Measurements from ENCODE around the gene FNBP1.

FNBP1 gene

DNA sequence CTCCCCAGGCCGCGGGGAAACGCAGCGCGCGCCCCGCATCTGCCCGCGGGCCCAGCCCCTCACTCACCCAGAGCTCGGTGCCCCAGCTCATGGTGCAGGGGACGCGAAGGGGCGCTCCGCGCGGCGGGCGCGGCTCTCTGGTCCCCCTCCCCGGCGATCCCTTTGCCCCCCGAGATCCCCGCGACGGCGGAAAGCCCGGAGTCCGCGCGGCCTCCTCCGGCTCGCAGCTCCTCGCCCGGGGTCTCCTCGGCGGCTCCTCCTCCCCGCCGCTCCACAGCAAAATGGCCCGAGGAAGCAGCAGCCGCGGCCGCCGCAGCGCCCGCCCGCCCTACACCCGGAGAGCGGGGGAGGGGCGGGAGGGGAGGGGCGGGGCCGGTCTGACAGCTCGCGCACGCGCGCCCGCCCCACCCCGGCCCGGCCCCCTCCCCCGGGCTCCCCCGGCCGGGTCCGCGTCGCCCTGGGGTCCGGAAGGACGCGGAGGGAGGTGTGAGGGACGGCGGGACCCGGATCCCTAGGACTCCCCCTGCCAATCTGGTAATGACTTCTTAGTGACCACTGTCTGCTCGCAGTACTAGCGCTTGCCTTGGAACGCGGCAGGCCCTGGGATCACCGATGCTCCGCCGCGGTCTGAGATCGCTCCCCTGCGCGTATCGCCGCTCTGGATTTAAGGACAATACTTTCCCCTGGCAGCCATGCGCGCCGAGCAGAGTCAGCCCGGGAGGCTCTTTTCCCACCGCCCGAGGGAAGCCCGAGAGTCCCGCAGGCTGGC is at the start of gene FNBP1:
Gene FNBP1 (minus strand): TSS at position 305 of the 769 bp plus-strand sequence. CDS start 214 bp downstream, at position 91.
- peak; percentile 65 for DNase-seq (ENCODE audit: low read depth)

DNA sequence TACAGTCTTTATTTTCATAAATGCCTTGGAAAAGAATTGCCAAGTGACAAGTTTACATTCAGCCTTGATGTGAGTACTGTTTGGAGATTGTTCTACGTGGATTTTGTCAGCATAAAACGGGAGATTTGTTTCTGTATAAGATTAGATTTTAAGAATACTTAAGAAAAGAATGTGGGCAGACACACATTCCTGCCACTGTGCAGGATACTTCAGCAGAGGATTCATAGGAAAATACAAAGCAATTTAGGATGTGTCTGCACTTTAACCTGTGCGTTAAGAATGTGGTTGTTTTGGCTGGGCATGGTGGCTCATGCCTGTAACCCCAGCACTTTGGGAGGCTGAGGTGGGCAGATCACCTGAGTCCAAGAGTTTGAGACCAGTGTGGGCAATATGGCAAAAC is 47.9 kb upstream of the FNBP1 start:
- DNase-seq (ENCODE audit: low read depth): no peak

DNA sequence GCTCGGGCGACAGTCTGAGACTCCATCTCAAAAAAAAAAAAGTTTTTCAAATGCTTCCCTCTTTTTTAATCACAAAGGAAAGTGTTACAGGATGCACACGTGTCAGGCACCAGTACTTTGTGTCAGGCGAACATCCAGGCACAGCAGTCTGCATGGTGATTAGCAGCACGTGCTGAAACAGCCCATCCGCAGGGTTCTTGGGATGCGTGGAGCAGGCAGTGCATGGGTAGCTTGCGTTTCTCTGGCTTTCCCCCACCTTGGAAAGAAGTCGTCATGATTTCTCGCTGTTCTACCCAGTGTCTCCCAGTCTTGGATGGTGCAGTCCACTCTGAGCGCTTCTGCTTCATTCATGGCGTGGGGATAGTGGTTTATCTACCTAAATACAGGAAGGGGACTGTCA is 46.2 kb upstream of the FNBP1 start:
- no peak for DNase-seq (ENCODE audit: low read depth)

DNA sequence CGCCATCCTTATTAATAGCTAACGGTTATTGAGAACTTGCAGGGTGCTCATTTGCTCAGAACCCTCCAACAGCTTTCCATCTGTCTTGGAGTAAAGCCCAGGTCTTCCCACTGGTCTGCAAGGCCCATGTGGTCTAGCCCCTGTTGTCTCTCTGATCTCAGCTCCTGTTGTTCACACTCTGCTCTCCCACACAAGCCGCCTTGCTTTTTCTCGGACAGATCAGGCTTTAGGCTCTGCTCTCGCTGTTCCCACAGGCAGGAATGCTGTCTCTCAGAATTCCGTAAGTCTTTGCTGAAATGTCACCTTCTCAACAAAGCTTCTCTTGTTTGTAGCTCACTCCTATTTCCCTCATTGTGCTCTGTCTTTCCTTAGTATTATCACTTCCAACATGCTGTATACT is 45.1 kb upstream of the FNBP1 start:
- DNase-seq (ENCODE audit: low read depth): no peak

DNA sequence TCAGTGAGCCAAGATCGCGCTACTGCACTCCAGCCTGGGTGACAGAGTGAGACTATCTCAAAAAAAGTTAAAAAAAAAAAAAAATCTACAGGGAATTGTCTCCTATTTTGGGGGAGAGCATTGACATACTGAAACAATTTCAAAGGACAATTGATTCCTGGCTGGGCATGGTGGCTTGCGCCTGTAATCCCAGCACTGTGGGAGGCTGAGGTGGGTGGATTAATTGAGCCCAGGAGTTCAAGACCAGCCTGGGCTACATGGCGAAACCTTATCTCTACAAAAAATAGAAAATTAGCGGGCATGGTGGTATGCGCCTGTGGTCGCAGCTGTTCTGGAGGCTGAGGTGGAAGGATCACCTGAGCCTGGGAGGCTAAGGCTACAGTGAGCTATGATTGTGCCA is 41.3 kb upstream of the FNBP1 start:
- DNase-seq (ENCODE audit: low read depth): no peak

DNA sequence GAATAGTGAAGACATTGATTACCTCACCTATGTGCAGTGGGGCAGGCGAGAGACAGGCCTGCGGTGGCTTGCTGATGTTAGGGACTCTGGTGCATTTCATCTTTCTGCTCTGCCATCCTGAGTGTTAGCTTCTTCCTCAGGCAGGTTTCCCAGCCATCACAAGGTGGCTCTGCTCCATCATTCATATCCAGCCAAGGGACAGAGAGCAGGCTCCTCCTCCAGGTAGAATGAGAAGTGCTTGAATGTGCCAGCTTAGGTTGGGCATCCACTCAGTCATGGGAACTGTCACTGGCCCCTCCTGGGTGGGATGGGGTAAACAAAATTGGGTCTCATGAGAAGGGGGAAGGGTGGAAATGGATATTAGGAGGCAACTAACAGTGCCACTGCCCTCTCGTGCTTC is 35.6 kb upstream of the FNBP1 start:
- no peak for DNase-seq (ENCODE audit: low read depth)

DNA sequence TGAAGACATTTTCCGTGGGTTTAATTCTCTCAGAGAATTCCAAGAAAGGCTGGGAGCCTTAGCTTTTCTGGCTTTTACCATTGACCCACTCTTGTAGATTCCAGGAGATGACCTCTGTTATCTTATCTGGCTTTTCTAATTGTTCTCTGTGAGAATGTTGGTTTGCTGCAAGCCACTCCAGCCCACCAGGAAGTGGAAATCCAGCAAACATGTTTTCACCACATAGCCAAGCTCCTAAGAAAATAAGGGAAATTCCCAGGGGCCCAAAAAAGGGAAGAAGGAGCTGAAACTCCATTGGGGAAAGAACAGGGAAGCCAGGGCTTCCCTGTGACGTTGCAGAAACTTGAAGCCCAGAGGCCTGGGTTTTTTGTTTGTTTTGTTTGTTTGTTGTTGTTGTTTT is 30.4 kb upstream of the FNBP1 start:
- DNase-seq (ENCODE audit: low read depth): no peak

DNA sequence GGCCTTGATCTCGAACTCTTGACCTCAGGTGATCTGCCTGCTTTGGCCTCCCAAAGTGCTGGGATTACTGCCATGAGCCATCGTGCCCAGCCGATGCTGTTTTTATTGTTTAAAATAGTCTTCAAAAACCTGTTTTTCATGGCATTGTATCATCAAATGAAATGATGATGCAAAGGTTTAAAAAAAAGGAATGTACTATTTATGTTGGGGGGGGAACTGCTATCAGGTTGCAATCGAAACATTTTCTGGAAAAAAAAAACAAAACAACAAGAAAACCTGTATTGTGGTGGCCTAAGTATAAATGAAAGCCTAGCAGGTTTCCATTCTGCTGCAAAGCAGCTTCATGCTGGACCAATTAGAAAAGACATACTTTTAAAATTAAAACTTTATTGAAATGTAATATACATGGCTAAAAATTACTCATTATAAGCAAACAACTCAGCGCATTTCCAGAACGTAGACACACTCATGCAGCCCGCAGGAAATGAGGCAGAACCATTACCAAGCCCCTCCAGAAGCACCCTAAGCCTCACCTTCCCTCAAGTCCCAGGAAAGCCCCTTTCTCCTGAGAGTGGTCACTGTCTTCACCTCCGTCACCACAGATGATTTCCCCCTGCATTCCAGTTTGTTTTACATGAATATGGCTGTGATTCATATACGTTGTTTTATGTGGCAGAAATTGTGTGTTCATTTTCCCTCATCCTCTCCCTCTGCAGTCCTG is 29.7 kb upstream of the FNBP1 start:
- DNase-seq (ENCODE audit: low read depth): no peak

DNA sequence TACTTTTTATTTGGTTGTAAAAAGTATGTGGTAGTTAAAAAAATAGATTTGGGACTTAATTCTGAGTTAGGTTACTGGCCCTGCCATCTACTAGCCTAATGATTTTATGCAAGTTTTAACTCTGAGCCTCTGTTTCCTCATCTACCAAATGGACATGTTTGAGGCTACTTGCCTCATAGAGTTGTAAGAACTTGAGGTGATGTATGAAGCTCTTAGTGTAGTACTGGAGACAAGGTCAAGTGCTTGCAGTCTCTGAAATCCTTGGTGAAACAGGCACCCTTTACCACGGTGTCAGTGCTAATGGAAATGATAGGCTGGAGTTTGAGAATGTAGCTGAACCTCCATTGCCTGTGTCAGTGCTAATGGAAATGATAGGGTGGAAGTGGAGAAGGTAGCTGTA is 26.1 kb upstream of the FNBP1 start:
- DNase-seq (ENCODE audit: low read depth): no peak

DNA sequence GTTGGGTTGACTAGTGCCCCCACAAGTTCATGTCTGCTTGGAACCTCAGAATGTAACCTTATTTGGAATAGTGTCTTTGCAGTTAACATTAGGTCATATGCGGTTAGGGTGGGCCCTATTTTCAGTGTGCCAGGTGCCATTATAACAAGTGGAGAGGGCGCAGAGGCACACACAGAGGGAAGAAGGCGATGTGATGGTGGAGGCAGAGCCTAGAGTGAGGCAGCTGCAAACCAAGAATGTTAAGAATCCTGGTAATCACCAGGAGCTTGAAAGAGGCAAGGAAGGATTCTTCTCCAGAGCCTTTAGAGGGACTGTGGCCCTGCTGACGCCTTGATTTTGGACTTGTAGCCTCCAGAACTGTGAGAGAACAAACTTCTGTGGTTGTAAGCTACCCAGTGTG is 21.6 kb upstream of the FNBP1 start:
- DNase-seq (ENCODE audit: low read depth): no peak

DNA sequence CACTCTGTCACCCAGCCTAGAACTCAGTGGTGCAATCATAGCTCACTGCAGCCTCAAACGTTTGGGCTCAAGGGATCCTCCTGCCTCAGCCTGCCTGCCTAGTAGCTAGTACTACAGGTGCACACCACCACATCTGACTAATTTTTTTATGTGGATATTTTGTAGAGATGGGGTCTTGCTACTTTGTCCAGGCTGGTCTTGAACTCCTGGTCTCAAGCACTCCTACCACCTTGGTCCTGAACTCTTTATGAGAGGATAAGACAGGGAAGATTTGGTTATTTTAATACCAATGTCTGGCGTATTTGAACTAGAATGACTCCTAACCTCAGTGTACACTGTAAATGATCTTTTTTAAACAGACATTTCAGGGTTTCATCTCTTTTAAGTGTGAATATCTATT is 19.8 kb upstream of the FNBP1 start:
- no peak for DNase-seq (ENCODE audit: low read depth)

DNA sequence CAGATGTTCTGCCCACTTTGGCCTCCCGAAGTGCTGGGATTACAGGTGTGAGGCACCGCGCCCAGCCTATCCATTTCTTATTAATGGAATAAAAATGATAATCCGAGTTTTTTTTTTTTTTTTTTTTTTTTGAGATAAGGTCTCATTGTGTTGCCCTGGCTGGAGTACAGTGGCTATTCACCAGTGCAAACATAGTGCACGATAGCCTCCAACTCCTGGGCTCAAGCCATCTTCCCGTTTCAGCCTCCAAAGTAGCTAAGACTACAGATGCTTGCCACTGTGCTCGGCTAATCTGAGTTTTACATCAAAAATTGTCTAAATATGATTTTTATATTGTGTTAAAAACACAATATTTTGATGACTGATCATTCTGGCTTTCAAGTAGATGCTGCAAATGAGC is 17.3 kb upstream of the FNBP1 start:
- DNase-seq (ENCODE audit: low read depth): no peak

DNA sequence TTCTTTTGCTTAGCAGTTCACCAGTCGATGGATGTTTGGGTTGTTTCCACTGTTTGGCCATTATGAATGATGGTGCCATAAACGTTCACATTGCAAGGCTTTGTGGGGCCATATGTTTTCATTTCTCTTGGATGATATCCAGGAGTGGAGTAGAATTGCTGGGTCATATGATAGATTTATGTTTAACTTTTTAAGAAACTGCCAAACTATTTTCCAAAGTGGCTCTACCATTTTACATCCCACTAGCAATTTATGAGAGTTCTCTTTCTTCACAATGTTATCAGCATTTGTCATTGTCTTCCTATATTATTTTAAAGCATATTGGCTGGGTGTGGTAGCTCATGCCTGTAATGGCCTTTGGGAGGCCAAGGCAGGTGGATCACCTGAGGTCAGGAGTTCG is 15.9 kb upstream of the FNBP1 start:
- DNase-seq (ENCODE audit: low read depth): no peak

DNA sequence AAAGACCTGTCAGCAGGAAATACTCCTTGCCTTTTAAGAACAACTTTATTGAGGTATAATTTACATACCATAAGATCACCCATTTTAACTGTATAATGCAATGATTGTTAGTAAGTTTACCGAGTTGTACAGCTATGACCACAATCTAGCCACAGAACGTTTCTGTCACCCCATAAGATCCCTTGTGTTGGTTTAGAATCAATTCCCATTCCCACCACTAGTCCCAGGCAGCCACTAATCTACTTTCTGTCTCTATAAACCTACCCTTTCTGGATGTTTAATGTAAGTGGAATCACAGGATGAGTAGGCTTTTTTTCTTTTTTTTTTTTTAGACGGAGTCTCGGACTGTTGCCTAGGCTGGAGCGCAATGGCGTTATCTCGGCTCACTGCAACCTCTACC is 15.2 kb upstream of the FNBP1 start:
- DNase-seq (ENCODE audit: low read depth): no peak

DNA sequence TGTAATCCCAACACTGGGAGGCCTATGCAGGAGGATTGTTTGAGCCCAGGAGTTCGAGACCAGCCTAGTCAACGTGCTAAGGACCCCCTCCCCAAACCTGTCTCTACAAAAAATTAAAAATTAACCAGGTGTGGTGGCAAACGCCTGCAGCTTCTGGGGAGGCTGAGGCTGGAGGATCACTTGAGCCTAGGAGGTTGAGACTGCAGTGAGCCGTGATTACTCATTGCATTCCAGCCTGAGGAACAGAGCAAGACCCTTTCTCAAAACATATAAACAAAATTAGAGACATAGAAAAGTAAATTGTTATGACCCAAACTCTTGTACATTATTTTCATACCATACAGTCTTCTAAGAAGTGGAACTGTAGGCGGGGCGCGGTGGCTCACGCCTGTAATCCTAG is 11.8 kb upstream of the FNBP1 start:
- no peak for DNase-seq (ENCODE audit: low read depth)

DNA sequence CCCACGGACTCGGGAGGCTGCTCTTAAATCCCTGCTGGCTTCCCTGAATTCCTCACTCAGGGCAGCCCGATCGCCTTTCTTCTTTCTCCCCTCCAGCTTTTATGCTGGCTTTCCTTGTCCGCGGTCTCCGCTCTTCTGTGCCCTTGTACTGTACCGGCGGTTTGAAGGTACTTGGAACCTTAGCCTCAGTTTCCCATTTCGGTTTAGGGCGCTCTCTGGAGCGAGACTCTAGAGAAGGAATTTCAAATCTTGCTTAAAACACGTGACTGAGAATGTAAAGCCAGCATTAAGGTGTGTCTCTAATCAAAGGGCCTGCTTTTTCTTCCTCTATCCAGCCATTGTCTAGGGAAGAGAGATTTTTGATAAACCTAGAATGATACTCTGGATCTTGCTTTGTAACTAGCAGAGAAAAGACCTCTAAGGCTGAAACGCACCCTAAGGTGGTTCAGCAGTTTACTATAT is 11.4 kb upstream of the FNBP1 start:
- DNase-seq (ENCODE audit: low read depth): no peak

DNA sequence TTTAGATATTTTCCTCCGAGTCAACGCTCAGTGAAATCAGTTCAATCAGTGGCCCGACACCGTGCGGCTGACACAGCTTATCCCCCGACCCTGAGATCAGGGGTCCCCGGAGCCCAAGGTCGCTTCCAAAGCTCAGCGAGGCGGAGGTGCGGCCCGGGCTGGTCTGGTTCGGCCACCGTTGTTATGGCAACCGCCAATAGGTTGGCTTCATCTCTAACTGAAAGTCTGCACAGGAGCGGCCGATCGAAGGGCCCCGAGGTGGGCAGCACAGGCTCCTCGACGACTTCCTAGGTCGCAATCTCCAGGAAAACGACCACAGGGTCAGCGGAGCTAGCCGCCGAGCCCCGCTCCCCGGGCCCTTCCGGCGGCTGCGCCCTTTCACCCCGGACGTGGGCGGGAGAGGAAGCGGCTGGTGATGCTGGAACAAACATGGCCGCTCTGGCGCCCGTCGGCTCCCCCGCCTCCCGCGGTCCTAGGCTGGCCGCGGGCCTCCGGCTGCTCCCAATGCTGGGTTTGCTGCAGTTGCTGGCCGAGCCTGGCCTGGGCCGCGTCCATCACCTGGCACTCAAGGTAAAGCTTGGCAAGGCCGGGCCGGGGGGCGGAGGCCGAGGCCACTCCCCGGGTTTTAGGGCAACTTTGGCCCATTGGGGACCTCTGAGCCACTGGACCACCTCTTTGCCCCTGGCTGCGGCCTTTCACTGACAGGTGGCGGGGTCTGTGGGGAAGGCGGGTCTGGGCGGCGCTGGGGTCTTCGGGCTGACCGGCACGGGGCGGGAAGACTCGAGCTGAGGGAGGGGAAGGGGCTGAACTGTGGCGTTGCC is 10.7 kb upstream of the FNBP1 start, which contains the start of gene GPR107:
Gene GPR107 (plus strand): TSS at position 403 of the 821 bp plus-strand sequence. CDS start 27 bp downstream, at position 430.
- DNase-seq (ENCODE audit: low read depth): peak; percentile 63

DNA sequence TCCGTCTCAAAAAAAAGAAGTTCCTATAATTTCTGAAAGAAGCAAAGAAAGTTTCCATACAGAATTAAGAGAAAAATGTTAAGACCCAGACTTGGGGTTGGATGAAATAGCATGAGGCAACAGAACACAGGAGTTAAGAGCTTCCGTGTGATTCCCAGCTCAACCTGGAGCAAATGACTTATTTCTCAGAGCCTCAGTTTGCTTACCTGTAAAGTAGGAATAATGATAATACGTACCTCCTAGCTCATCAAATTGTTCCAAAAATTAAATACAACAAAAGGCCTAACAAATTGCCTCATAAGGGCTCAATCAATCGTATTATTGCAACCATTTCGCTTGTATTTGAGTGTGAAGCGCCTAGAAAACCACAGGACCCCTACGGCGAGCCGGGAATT is 10.1 kb upstream of the FNBP1 start:
- no peak for DNase-seq (ENCODE audit: low read depth)

DNA sequence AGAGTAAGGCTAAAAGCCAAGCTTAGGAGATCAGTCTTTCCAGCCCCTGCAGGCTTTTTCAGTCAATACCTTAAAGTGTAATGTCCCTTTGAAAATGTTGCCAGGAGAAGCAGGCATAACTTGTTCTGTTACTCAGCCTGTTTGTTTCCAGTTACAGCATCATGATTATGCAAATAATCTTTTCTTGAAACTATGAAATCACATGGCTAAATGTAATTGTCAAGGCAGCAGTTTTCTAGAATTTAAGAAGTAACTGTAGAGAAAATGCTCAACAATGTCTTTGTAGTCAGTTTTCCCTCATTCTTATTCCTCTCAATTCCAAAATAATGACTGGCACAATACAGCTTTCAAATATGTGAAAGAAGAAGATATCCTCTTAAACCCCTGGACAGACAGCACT is 8.9 kb upstream of the FNBP1 start:
- no peak for DNase-seq (ENCODE audit: low read depth)

DNA sequence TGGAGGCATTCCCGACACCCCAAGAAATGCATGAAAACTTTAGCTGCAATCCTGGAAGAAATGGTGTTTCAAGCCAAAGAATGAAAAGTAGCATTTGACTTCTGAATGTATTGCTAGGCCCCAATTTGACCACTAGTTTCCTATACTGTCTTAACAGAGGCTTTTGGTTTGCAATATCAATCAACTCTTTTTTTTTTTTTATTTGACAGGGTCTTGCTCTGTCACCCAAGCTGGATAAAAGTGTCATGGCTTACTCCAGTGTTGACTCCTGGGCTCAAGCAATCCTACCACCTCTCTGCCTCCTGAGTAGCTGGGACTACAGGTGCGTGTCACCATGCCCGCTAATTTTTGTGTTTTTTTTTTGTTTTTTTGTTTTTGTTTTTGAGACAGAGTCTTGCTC is 7.5 kb upstream of the FNBP1 start:
- DNase-seq (ENCODE audit: low read depth): no peak

DNA sequence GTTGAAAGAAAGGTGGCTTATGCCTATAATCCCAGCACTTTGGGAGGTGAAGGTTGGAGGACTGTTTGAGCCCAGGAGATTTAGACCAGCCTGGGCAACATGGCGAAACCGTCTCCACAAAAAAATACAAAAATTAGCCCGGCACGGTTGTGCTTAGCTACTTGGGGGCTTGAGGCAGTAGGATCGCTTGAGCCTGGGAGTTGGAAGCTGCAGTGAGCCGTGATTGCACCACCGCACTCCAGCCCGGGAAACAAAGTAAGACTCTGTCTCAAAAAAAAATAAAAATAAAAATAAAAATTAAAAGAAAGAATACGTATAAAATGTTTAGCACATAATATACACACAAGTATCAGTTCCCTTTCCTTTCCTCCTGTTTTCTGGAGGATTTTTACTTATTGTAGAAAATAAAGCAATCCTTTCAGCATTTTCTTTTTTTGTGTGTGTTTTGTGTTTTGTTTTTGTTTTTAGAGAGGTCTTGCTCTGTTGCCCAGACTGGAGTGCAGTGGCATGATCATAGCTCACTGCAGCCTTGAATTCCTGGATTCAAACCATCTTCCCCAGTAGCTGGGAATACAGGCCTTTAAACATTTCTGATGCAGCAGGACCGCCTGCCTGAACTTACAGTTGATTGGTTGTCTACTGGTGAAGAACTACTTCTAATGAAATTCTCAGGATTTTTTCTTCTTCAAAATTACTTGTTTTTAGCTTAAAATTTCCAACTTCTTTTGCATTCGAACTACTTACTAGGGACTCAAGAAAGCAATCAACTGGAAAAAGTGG is 6.6 kb upstream of the FNBP1 start:
- DNase-seq (ENCODE audit: low read depth): no peak
